Esophagus squamous epithelium (tissue), 4 donors: ENCODE results near the gene ABHD15.

Source experiments
- POLR2A ChIP-seq, 4 donors: fragments of 450-650 bp; IDR thresholded peaks; one replicate each; pipeline ENCODE4 v1.6.1; 2017; ENCODE audit warnings: antibody characterized with exemption in 4 of 4, mild to moderate bottlenecking in 4 of 4, moderate library complexity in 3 of 4
- TF ChIP-seq, protein P1 (sequence below), 6 experiments: fragments of 450-650 bp in 4 of 6; fragments of 200-600 bp in 2 of 6; sonication (generic) in 2 of 6; IDR thresholded peaks; one replicate each; pipeline ENCODE4 v1.5.1; 2016 to 2019; ENCODE audit warnings: antibody characterized with exemption in 6 of 6, mild to moderate bottlenecking in 4 of 6, moderate library complexity in 4 of 6

DNA sequence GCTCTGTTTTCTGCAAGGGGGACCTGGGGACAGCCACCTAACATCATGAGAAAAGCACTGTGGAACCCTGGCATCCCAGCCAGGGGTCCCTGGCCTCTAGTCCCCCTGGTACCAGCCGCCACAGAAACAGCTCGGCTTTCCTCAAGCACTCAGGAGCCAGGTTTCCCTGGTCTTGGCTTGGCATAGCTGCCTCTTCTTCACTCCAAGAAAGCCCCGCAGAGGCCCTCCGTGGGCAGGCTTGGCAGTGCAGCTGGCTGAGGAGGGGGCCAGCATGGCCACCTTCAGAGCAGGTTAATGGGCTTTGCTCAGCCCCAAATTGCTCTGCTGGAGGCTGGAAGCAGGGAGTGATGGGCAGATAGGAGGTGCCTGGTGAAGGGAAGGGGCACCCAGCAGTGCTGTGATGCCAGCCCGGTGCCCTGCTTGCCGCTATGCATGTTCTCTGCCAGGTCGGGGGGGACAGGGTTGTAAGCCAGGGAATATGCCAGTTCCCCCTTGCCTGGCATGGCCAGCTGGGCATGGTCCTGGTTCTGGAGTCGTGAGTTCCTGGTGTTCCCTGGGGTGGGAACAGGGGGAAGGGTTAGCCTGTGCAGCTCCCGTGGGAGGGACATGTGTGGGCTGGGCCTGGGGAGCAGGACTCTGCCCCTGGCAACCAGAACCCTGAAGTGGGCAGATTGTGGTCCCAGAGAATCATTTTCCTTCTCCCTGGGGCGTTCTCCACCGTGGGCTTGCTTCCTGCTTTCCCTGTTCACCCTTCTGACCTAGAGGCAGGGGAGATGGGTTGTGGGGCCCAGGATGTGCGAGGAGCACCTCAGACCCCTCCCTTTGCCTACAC, 29.3 kb upstream of the ABHD15 start:
- TF ChIP-seq POLR2A (IDR thresholded peaks at IDR 0.05): no peak
- TF ChIP-seq, protein P1, sequence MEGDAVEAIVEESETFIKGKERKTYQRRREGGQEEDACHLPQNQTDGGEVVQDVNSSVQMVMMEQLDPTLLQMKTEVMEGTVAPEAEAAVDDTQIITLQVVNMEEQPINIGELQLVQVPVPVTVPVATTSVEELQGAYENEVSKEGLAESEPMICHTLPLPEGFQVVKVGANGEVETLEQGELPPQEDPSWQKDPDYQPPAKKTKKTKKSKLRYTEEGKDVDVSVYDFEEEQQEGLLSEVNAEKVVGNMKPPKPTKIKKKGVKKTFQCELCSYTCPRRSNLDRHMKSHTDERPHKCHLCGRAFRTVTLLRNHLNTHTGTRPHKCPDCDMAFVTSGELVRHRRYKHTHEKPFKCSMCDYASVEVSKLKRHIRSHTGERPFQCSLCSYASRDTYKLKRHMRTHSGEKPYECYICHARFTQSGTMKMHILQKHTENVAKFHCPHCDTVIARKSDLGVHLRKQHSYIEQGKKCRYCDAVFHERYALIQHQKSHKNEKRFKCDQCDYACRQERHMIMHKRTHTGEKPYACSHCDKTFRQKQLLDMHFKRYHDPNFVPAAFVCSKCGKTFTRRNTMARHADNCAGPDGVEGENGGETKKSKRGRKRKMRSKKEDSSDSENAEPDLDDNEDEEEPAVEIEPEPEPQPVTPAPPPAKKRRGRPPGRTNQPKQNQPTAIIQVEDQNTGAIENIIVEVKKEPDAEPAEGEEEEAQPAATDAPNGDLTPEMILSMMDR (IDR thresholded peaks at IDR 0.05): no peak
